HL-60 (cell line): ENCODE data around the gene RUNX1.

Experiments used
- DNase-seq, 2 experiments: peaks; one replicate each; pipeline ENCODE4 v3.0.0-alpha.2; 2010 to 2020; ENCODE audit warnings: low read depth in 1 of 2, low spot score in 1 of 2
- H3K27ac ChIP-seq: fragments of 250-450 bp; sonication (Bioruptor Pico); replicated peaks from 2 replicates; pipeline ENCODE4 v1.5.1; 2020; ENCODE audit warnings: mild to moderate bottlenecking, moderate library complexity
- H3K27me3 ChIP-seq: fragments of 250-450 bp; sonication (Bioruptor Pico); 2 replicates; pipeline ENCODE4 v1.5.1; 2021; ENCODE audit warnings: mild to moderate bottlenecking, moderate library complexity; ENCODE audit not compliant: insufficient read depth, poor library complexity, severe bottlenecking
- H3K4me3 ChIP-seq: replicated peaks from 2 replicates; pipeline ENCODE4 v1.5.1; 2011; ENCODE audit warnings: mild to moderate bottlenecking, control low read depth, low read length; ENCODE audit not compliant: insufficient read depth
- GABPA ChIP-seq: IDR thresholded peaks from 2 replicates; pipeline ENCODE4 v1.6.1; 2012; ENCODE audit warnings: low read depth
- POLR2AphosphoS5 ChIP-seq: IDR thresholded peaks from 2 replicates; pipeline ENCODE4 v1.6.1; 2012; ENCODE audit warnings: low read depth
- SPI1 ChIP-seq: IDR thresholded peaks from 2 replicates; pipeline ENCODE4 v1.6.1; 2012; ENCODE audit warnings: low read depth, mild to moderate bottlenecking, borderline replicate concordance
- TF ChIP-seq, protein P1 (sequence below): IDR thresholded peaks from one replicate; pipeline ENCODE4 v1.5.1; 2011; ENCODE audit warnings: low read length, control low read depth, inconsistent platforms; ENCODE audit not compliant: insufficient read depth
- TF ChIP-seq, protein P2 (sequence below): IDR thresholded peaks from 2 replicates; pipeline ENCODE4 v1.6.1; 2012; ENCODE audit warnings: low read depth; ENCODE audit not compliant: insufficient replicate concordance

The RUNX1 gene

DNA sequence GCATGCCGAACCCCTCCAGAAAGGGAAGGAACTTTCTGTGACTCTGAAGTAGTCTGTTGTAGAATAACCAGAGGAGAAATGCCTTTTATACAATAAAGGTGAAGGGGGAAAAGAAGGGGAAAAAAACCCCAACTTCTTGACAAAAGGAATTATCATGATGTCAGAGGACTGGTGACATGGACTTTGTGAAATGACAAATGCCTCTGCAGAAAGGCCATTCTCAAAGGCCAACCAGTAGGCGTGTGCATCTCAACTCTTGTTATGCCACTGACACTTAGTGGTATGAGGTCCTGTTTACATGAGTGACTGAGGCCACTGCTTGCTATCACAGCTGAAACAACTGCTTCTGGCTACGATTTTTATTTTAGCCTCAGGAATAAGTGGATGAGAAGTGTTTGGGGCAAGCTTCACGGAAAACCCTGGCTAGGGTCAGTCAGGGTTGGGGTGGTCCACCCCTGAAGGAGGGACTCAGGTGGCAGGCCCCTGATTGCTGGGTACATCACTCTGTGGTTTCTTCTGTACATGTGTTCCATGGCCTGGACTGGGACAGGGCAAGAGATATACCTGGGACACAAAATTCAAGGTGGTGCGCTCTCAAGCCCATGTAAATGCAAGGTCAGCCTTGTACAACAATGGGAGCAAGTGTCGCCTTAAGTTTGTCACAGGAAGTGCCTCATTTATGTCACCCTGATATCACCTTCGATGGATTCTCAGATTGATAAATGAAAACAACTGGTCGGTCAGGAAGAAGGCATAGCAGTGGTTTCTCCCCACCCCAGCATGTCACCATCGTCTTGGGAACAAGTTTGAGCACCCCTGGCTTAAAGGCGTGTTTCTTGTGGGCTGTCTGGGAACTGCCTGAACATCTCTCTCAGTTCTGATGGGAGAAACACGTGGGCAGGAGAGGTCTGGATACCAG lies 12.4 kb downstream of the RUNX1 start:
- TF ChIP-seq, protein P1, sequence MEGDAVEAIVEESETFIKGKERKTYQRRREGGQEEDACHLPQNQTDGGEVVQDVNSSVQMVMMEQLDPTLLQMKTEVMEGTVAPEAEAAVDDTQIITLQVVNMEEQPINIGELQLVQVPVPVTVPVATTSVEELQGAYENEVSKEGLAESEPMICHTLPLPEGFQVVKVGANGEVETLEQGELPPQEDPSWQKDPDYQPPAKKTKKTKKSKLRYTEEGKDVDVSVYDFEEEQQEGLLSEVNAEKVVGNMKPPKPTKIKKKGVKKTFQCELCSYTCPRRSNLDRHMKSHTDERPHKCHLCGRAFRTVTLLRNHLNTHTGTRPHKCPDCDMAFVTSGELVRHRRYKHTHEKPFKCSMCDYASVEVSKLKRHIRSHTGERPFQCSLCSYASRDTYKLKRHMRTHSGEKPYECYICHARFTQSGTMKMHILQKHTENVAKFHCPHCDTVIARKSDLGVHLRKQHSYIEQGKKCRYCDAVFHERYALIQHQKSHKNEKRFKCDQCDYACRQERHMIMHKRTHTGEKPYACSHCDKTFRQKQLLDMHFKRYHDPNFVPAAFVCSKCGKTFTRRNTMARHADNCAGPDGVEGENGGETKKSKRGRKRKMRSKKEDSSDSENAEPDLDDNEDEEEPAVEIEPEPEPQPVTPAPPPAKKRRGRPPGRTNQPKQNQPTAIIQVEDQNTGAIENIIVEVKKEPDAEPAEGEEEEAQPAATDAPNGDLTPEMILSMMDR: no peak
- TF ChIP-seq SPI1 (no peak), GABPA (no peak), POLR2AphosphoS5 (no peak)
- TF ChIP-seq, protein P2, sequence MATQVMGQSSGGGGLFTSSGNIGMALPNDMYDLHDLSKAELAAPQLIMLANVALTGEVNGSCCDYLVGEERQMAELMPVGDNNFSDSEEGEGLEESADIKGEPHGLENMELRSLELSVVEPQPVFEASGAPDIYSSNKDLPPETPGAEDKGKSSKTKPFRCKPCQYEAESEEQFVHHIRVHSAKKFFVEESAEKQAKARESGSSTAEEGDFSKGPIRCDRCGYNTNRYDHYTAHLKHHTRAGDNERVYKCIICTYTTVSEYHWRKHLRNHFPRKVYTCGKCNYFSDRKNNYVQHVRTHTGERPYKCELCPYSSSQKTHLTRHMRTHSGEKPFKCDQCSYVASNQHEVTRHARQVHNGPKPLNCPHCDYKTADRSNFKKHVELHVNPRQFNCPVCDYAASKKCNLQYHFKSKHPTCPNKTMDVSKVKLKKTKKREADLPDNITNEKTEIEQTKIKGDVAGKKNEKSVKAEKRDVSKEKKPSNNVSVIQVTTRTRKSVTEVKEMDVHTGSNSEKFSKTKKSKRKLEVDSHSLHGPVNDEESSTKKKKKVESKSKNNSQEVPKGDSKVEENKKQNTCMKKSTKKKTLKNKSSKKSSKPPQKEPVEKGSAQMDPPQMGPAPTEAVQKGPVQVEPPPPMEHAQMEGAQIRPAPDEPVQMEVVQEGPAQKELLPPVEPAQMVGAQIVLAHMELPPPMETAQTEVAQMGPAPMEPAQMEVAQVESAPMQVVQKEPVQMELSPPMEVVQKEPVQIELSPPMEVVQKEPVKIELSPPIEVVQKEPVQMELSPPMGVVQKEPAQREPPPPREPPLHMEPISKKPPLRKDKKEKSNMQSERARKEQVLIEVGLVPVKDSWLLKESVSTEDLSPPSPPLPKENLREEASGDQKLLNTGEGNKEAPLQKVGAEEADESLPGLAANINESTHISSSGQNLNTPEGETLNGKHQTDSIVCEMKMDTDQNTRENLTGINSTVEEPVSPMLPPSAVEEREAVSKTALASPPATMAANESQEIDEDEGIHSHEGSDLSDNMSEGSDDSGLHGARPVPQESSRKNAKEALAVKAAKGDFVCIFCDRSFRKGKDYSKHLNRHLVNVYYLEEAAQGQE: no peak
- no peak for DNase-seq
- Histone ChIP-seq H3K27me3 (no peaks in the 10 kb centered on the region), H3K4me3 (no peak overlapping the region), H3K27ac (no peak overlapping the region)

DNA sequence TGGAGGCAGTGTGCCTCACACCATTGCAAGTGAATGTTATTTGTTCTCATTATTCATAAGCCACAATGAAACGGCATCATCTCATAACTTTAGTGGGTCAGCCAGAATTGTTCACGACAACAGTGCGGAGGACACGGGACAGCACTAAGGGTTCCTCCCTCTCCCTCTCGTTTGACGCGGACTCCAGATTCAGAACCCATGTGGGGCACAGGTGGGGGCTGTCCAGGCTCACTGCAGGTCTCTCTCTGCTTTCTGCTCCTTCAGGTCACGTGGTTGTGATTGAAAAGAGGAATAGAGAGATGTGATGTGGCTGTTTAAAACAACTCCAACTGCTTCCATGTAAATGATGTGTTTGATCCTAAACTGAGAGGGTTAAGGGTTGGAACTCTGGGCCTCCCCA lies 13.5 kb downstream of the RUNX1 start:
- no peak for DNase-seq
- TF ChIP-seq GABPA: no peak
- TF ChIP-seq POLR2AphosphoS5: no peak
- TF ChIP-seq, protein P2: no peak
- TF ChIP-seq, protein P1: no peak
- TF ChIP-seq SPI1: no peak
- H3K27me3 ChIP-seq: no peaks in the 10 kb centered on the region
- no peak overlapping the region for H3K4me3 ChIP-seq
- H3K27ac ChIP-seq: no peak overlapping the region

DNA sequence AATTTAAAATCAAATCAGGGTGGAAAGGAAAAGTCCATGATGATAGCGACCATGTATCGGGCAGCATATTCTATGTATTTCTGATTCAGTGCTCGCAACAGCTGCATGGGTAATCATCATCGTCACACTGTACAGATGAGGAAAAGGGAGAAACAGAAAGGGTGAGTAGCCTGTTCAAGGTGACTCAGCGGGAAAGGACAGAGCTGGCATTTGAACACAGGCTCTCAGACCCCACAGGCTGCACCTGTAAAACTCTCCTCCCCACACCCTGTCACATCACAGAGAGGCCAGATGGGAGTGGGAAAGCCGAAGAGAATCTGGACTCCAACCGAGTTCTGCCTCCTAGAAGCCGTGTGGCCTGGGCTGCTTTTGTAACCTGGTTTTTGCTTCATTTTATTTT lies 14.0 kb downstream of the RUNX1 start:
- H3K4me3 ChIP-seq: no peak overlapping the region
- no peak overlapping the region for H3K27ac ChIP-seq
- H3K27me3 ChIP-seq: no peaks in the 10 kb centered on the region
- no peak for DNase-seq
- TF ChIP-seq GABPA: no peak
- no peak for TF ChIP-seq POLR2AphosphoS5
- TF ChIP-seq, protein P2: no peak
- TF ChIP-seq SPI1: no peak
- TF ChIP-seq, protein P1: no peak
